Measurements from ENCODE around the gene RFX6.

RFX6 gene

GRCh38 chr6:116971959-116972358 lies 94.9 kb downstream of the RFX6 start:
- no peak for DNase-seq (ENCODE audit: low read depth in 2 of 2, low spot score in 1 of 2)

- DNase-seq (ENCODE audit: low read depth in 2 of 2, low spot score in 1 of 2): no peak
These were observed 96.9 kb downstream of the RFX6 start for GRCh38 chr6:116973976-116974375.

- no peak for DNase-seq (ENCODE audit: low read depth in 2 of 2, low spot score in 1 of 2)
These were observed 97.7 kb downstream of the RFX6 start for GRCh38 chr6:116974526-116975316.

GRCh38 chr6:116975600-116975999 lies 98.6 kb downstream of the RFX6 start:
- DNase-seq (ENCODE audit: low read depth in 2 of 2, low spot score in 1 of 2): no peak

GRCh38 chr6:116979560-116979959 lies 102.5 kb downstream of the RFX6 start:
- DNase-seq (ENCODE audit: low read depth in 2 of 2, low spot score in 1 of 2): no peak
